PFSK-1 (cell line): Measurements from ENCODE around the gene ACP1.

Experiments used
- FOXP2 ChIP-seq: optimal IDR thresholded peaks from 2 replicates; pipeline ENCODE3; 2011; ENCODE audit warnings: borderline replicate concordance, control low read depth, inconsistent platforms; ENCODE audit not compliant: insufficient read depth; ENCODE audit errors: extremely low read length, extremely low read depth
- POLR2AphosphoS5 ChIP-seq: IDR thresholded peaks from 2 replicates; pipeline ENCODE4 v1.6.1; 2012; ENCODE audit warnings: low read depth, mild to moderate bottlenecking, control low read depth, low read length, moderate library complexity
- SIN3A ChIP-seq: IDR thresholded peaks from 2 replicates; pipeline ENCODE4 v1.6.1; 2012; ENCODE audit warnings: mild to moderate bottlenecking, low read length, moderate library complexity, borderline replicate concordance; ENCODE audit not compliant: insufficient read depth
- TAF1 ChIP-seq: IDR thresholded peaks from 2 replicates; pipeline ENCODE4 v1.6.1; 2012; ENCODE audit warnings: low read length, control low read depth, borderline replicate concordance; ENCODE audit not compliant: insufficient read depth
- TF ChIP-seq, protein P1 (sequence below), 2 experiments: IDR thresholded peaks; 2 replicates each; pipeline versions ENCODE4 v1.6.1 to v1.8.0; 2011 to 2012; ENCODE audit warnings: low read depth in 2 of 2, low read length in 2 of 2, control low read depth in 1 of 2, inconsistent platforms in 1 of 2, mild to moderate bottlenecking in 1 of 2, moderate library complexity in 1 of 2; ENCODE audit not compliant: insufficient read depth in 1 of 2

Gene ACP1

DNA sequence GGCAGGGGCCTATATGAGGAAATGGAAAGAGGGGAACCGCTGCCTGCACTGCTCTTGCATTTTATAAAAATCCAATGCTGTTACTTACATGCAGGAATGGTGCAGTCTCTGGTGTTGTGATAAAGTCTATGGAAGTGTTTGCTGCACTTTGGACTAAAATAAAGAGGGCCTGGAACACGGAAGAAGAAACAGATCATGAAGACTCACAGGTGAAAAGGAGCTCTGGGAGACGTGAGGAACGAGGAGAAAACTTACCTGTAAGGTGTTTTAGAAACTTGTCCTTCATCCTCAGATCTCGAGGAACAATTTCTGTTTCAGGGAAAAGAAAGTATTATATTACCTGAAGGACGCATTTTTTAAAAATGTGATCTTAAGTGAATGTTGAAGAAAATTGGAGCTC, 21.3 kb downstream of the ACP1 start:
- TF ChIP-seq, protein P1, sequence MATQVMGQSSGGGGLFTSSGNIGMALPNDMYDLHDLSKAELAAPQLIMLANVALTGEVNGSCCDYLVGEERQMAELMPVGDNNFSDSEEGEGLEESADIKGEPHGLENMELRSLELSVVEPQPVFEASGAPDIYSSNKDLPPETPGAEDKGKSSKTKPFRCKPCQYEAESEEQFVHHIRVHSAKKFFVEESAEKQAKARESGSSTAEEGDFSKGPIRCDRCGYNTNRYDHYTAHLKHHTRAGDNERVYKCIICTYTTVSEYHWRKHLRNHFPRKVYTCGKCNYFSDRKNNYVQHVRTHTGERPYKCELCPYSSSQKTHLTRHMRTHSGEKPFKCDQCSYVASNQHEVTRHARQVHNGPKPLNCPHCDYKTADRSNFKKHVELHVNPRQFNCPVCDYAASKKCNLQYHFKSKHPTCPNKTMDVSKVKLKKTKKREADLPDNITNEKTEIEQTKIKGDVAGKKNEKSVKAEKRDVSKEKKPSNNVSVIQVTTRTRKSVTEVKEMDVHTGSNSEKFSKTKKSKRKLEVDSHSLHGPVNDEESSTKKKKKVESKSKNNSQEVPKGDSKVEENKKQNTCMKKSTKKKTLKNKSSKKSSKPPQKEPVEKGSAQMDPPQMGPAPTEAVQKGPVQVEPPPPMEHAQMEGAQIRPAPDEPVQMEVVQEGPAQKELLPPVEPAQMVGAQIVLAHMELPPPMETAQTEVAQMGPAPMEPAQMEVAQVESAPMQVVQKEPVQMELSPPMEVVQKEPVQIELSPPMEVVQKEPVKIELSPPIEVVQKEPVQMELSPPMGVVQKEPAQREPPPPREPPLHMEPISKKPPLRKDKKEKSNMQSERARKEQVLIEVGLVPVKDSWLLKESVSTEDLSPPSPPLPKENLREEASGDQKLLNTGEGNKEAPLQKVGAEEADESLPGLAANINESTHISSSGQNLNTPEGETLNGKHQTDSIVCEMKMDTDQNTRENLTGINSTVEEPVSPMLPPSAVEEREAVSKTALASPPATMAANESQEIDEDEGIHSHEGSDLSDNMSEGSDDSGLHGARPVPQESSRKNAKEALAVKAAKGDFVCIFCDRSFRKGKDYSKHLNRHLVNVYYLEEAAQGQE (IDR thresholded peaks at IDR 0.05; ENCODE audit: insufficient read depth in 1 of 2, low read depth in 2 of 2, low read length in 2 of 2), result no peak
- no peak for TF ChIP-seq SIN3A
- TF ChIP-seq POLR2AphosphoS5, result no peak
- no peak for TF ChIP-seq FOXP2
- no peak for TF ChIP-seq TAF1

DNA sequence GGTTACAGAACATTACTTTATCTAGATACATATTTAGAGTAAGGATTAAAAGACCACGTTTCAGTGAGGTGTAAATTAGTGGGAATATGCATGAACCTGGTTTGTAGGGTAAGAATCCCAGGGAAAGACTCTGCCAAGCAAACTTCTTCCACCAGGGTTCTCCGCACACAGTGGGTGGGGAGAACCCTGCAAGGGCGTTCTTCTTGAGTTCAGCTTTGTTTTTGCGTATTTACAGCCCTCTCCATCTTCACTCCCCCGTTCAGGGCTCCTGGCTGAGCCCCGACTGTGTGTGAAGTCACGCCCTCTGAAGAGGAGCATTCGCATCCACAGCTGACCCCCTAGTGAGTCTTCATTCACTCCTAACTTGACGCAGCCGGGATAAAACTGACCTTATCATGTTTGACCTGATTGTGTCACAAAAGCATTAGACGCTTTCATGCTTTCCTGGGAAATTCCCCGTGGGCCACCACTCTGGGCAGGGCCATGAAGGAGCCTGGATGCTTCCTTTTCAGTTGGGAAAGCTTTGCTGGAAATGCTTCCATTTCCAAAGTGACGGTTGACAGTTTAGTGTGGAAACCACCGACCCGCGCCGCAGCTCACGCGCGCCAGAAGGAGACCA, 22.1 kb downstream of the ACP1 start:
- TF ChIP-seq SIN3A, result no peak
- TF ChIP-seq POLR2AphosphoS5, result no peak
- TF ChIP-seq FOXP2, result no peak
- TF ChIP-seq, protein P1 (IDR thresholded peaks at IDR 0.05; ENCODE audit: insufficient read depth in 1 of 2, low read depth in 2 of 2, low read length in 2 of 2), result no peak
- no peak for TF ChIP-seq TAF1

DNA sequence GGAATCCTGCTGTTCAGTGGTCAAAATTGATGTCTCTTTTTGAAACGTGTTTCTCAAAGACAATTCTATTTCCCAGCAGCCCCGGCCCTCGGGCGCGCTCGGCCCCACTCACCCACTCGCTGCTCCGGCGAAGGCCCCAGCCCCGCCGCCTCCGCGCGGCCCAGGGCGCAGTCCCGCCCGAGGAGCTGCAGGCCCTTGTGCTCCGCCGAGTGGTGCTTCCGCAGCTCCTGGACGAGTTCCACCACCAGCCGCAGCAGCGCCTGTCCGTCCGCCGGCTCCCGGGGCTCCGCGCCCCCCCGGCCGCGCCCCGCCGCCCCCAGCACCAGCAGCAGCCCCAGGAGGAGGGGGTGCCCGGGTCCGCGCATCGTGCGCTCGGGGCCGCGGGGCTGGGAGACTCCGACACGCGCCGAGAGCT, 22.7 kb downstream of the ACP1 start:
- peak; percentile 24 for TF ChIP-seq FOXP2
- TF ChIP-seq POLR2AphosphoS5, result no peak
- TF ChIP-seq, protein P1 (IDR thresholded peaks at IDR 0.05; ENCODE audit: insufficient read depth in 1 of 2, low read depth in 2 of 2, low read length in 2 of 2), result no peak

DNA sequence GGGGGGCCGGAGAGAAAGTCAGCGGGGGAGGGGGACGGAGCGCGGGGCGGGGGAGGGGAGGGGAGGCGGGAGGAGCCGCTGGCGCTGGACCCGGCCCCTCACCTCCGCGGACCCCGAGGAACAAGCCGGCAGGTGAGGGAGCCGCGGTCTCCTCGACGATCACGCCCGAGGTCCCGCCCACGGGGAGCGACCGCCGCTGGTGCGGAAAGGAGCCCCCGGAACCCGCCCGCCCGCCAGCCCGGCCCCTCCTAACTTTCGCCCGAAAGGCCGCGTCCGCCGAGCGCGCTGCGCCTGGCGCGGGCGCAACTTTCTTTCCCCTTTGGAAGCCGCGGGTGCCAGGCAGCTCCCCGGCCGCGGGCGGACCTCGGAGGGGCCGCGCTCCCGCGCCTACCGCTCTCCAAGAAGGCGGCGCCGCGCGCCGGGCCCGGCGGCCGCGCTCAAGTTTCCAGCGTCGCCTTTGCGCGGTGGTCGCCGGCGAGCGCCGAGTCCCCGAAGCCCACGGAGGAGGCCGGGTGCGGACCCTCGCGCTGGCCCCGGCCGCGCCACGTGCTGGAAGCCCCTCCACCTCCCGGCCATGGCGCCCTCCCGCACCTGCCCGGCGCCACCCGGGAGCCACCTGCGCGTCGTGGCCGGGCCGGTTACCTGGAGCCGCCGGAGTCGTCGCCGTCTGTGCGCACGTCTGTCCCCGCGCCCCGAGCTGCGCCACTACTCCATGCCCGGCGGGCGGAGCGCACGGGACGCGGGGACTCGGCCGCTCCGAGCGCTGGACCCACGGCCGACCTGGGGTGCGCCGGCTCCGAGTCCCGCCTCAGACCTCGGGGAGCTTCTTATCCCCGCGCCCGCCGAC, 23.4 kb downstream of the ACP1 start, which contains the start of gene ALKAL2:
ALKAL2 (minus strand) TSS at position 181 of the 847 bp plus-strand sequence. CDS start 256 bp downstream, outside the sequence.
- TF ChIP-seq SIN3A (no peak), POLR2AphosphoS5 (no peak), TAF1 (no peak), FOXP2 (no peak)
- TF ChIP-seq, protein P1 (IDR thresholded peaks at IDR 0.05; ENCODE audit: insufficient read depth in 1 of 2, low read depth in 2 of 2, low read length in 2 of 2), result no peak
